ENCODE data around the gene APOBEC3A.

GRCh38 chr22:38971202-38971601 is 13.8 kb downstream of the APOBEC3A start:
- no peak for TF ChIP-seq CTCF (IDR thresholded peaks at IDR 0.05; ENCODE audit: control extremely low read depth in 1 of 3, insufficient read depth in 1 of 3, low read depth in 1 of 3, low read length in 3 of 3)
- no peak for TF ChIP-seq EZH2 (IDR thresholded peaks at IDR 0.05; ENCODE audit: low read depth, low read length, severe bottlenecking)
- TF ChIP-seq POLR2AphosphoS5 (IDR thresholded peaks at IDR 0.05; ENCODE audit: low read depth, low read length), result no peak
- TF ChIP-seq EGR1 (IDR thresholded peaks at IDR 0.05; ENCODE audit: borderline replicate concordance, low read depth, low read length), result no peak
- TF ChIP-seq SUZ12 (IDR thresholded peaks at IDR 0.05; ENCODE audit: low read length), result no peak
- TF ChIP-seq POLR2A (IDR thresholded peaks at IDR 0.05; ENCODE audit: control extremely low read depth in 1 of 2, low read depth in 2 of 2, low read length in 2 of 2), result no peak
